Activated gamma-delta T cell treated with anti-CD3 and anti-CD28 coated beads, Interleukin-2, amount 50 U/mL, for 16 hours (primary cell): ENCODE results near the gene BPIFB3.
"Not testable (repeated sequence)": the region's sequence is repeated elsewhere in the genome, so short reads cannot be mapped to it uniquely, and the experiment has no call there.

Experiments used
- DNase-seq: peaks from one replicate; pipeline ENCODE4 v3.0.0-alpha.2; 2020; ENCODE audit warnings: low read depth

The BPIFB3 gene

DNA sequence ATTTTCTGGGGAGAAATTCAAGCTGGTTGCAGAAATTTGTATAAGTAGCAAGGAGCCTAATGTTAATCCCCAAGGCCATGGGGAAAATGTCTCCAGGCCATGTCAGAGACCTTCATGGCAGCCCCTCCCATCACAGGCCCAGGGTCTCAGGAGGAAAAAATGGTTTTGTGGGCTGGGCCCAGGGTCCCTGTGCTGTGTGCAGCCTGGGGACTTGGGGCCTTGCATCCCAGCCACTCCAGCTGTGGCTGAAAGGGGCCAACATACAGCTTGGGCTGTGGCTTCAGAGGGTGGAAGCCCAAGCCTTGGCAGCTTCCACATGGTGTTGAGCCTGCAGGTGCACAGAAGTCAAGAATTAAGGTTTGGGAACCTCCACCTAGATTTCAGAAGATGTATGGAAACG lies 68.6 kb downstream of the BPIFB3 start:
- not testable (repeated sequence) for DNase-seq
